ENCODE measurements around the gene PTPRD. TPM values are rescaled to one million over a fixed set of nuclear protein-coding genes. Genes with fewer than 3 reads are reported as not detected.

PTPRD gene
- total RNA-seq, 1 donor from 2014 or later = 5.7 TPM

- no peak for DNase-seq (ENCODE audit: low spot score)
- H3K27ac Mint-ChIP-seq (ENCODE audit: unreplicated experiment) = peak overlapping the region; percentile 36
- no peaks in the 10 kb centered on the region for H3K27me3 Mint-ChIP-seq (ENCODE audit: low read depth)
- H3K9me3 Mint-ChIP-seq (ENCODE audit: low read depth) = no peaks in the 10 kb centered on the region
- peaks cover 19% of the 10 kb centered on the region for H3K4me1 Mint-ChIP-seq (ENCODE audit: low read depth)
- H3K36me3 Mint-ChIP-seq (ENCODE audit: low read depth) = no peaks in the 10 kb centered on the region
- H3K4me3 Mint-ChIP-seq (ENCODE audit: unreplicated experiment) = no peak overlapping the region
- TF ChIP-seq CTCF (IDR thresholded peaks at IDR 0.05) = no peak
Measured at GRCh38 chr9:9679433-9679832, 933.4 kb downstream of the PTPRD start.

GRCh38 chr9:9674461-9674860 is 938.3 kb downstream of the PTPRD start:
- no peak for TF ChIP-seq CTCF (IDR thresholded peaks at IDR 0.05)
- H3K36me3 Mint-ChIP-seq (ENCODE audit: low read depth) = no peaks in the 10 kb centered on the region
- H3K27ac Mint-ChIP-seq (ENCODE audit: unreplicated experiment) = no peak overlapping the region
- peaks cover 2% of the 10 kb centered on the region for H3K27me3 Mint-ChIP-seq (ENCODE audit: low read depth)
- no peaks in the 10 kb centered on the region for H3K9me3 Mint-ChIP-seq (ENCODE audit: low read depth)
- no peak overlapping the region for H3K4me3 Mint-ChIP-seq (ENCODE audit: unreplicated experiment)
- no peak for DNase-seq (ENCODE audit: low spot score)
- peaks cover 11% of the 10 kb centered on the region for H3K4me1 Mint-ChIP-seq (ENCODE audit: low read depth)

- Mint-ChIP-seq H3K4me3 (ENCODE audit: unreplicated experiment) (no peak overlapping the region), H3K4me1 (ENCODE audit: low read depth) (no peaks in the 10 kb centered on the region), H3K27me3 (ENCODE audit: low read depth) (peaks cover 2% of the 10 kb centered on the region), H3K36me3 (ENCODE audit: low read depth) (no peaks in the 10 kb centered on the region), H3K9me3 (ENCODE audit: low read depth) (no peaks in the 10 kb centered on the region), H3K27ac (ENCODE audit: unreplicated experiment) (no peak overlapping the region)
- peak; percentile 56 for DNase-seq (ENCODE audit: low spot score)
- no peak for TF ChIP-seq CTCF (IDR thresholded peaks at IDR 0.05)
Measured at GRCh38 chr9:9670454-9670853, 942.3 kb downstream of the PTPRD start.

GRCh38 chr9:9645006-9645405 is 967.8 kb downstream of the PTPRD start:
- peaks cover 38% of the 10 kb centered on the region for H3K4me1 Mint-ChIP-seq (ENCODE audit: low read depth)
- H3K9me3 Mint-ChIP-seq (ENCODE audit: low read depth) = no peaks in the 10 kb centered on the region
- H3K27ac Mint-ChIP-seq (ENCODE audit: unreplicated experiment) = no peak overlapping the region
- TF ChIP-seq CTCF (IDR thresholded peaks at IDR 0.05) = no peak
- H3K27me3 Mint-ChIP-seq (ENCODE audit: low read depth) = no peaks in the 10 kb centered on the region
- no peaks in the 10 kb centered on the region for H3K36me3 Mint-ChIP-seq (ENCODE audit: low read depth)
- H3K4me3 Mint-ChIP-seq (ENCODE audit: unreplicated experiment) = no peak overlapping the region
- no peak for DNase-seq (ENCODE audit: low spot score)

- Mint-ChIP-seq H3K4me1 (ENCODE audit: low read depth) (peaks cover 8% of the 10 kb centered on the region), H3K27ac (ENCODE audit: unreplicated experiment) (peak overlapping the region; percentile 3), H3K36me3 (ENCODE audit: low read depth) (peaks cover 3% of the 10 kb centered on the region), H3K9me3 (ENCODE audit: low read depth) (no peaks in the 10 kb centered on the region), H3K4me3 (ENCODE audit: unreplicated experiment) (no peak overlapping the region), H3K27me3 (ENCODE audit: low read depth) (peaks cover 4% of the 10 kb centered on the region)
- DNase-seq (ENCODE audit: low spot score) = no peak
- TF ChIP-seq CTCF (IDR thresholded peaks at IDR 0.05) = no peak
Measured at GRCh38 chr9:9631284-9631683, 981.5 kb downstream of the PTPRD start.

Data from chondrocyte (in vitro differentiated cells).